ENCODE data around the gene CMSS1.

CMSS1 gene

DNA sequence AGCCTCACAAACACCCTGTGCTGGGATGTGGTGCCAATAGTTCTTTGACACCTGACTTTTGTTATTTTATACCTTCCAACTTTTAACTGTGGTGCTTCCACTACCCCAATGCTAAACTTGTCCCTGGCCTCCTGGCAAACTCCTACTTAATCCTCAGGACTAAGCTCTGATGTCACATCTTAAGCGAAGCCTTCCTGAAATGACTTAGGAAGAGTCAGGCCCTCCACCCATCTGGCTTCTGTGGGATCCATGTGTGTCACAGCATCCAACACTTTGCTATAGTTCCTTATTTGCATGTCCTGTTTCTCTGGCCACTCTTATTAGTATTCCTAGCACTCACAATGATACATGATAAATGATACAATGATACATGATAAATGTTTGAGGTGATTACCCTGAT lies 163.5 kb downstream of the CMSS1 start:
- DNase-seq (ENCODE audit: low read depth in 2 of 2), result no peak
- H3K4me3 ChIP-seq (replicated peaks in 1 of 2; ENCODE audit: low read depth in 2 of 2, low read length in 2 of 2), result no peak overlapping the region
- TF ChIP-seq, protein P1, sequence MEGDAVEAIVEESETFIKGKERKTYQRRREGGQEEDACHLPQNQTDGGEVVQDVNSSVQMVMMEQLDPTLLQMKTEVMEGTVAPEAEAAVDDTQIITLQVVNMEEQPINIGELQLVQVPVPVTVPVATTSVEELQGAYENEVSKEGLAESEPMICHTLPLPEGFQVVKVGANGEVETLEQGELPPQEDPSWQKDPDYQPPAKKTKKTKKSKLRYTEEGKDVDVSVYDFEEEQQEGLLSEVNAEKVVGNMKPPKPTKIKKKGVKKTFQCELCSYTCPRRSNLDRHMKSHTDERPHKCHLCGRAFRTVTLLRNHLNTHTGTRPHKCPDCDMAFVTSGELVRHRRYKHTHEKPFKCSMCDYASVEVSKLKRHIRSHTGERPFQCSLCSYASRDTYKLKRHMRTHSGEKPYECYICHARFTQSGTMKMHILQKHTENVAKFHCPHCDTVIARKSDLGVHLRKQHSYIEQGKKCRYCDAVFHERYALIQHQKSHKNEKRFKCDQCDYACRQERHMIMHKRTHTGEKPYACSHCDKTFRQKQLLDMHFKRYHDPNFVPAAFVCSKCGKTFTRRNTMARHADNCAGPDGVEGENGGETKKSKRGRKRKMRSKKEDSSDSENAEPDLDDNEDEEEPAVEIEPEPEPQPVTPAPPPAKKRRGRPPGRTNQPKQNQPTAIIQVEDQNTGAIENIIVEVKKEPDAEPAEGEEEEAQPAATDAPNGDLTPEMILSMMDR (IDR thresholded peaks at IDR 0.05; ENCODE audit: low read depth, low read length), result no peak

DNA sequence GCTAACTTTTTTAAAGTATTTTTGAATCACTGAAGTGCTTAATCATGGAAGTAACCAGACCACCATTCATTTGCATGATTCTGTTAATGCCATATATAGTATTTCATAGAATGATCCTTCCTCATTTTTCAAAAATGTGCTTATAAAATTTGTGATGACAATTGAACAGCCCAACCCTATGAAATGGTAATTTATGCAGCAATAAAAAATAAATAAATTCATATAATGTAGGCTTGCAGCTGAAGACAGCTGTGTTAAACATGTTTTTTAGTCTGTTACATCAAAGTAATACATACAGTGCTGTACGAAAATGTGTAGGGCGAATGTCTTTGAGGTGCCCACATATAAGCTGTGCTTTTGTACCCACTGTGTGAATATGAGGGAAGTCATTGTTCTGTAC lies 165.0 kb downstream of the CMSS1 start:
- no peak overlapping the region for H3K4me3 ChIP-seq (replicated peaks in 1 of 2; ENCODE audit: low read depth in 2 of 2, low read length in 2 of 2)
- TF ChIP-seq, protein P1 (IDR thresholded peaks at IDR 0.05; ENCODE audit: low read depth, low read length), result no peak
- no peak for DNase-seq (ENCODE audit: low read depth in 2 of 2)

DNA sequence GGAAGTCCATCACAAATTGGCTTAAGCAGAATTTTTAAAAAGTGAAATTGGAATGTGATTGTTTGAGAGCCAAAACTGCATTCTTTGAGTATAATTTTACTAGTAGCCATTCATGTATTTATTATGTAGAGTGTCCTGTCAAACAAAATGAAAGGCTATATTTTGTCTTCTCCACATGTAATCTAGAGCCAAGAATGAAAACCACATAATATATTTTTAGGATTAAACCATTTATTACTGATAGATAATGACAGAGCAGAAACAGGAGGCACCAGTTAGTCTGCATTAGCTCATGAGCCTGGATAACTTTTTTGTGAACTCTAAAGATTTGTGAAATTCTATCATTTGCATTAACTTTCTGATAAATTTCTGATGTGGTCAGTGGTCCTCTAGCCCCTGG lies 166.5 kb downstream of the CMSS1 start:
- DNase-seq (ENCODE audit: low read depth in 2 of 2), result no peak
- no peak overlapping the region for H3K4me3 ChIP-seq (replicated peaks in 1 of 2; ENCODE audit: low read depth in 2 of 2, low read length in 2 of 2)
- TF ChIP-seq, protein P1 (IDR thresholded peaks at IDR 0.05; ENCODE audit: low read depth, low read length), result no peak

DNA sequence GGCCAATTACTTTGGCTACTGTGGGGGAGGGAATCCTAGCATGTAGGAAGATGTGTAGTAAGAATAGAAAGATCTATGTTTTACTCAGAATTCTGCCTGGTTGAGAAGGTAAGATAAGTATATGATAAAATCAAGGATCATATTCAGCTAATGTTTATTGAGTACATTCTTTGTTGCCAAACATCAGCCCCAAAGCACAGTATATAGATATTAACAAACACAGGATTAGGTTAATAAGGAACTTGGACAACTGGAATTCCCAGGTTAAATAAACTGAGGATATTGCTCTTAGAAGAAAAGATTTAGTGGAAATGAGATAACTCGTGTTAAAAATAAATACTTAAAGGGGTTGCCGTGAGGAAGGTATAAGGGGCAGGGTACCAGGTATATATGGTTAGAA lies 167.0 kb downstream of the CMSS1 start:
- H3K4me3 ChIP-seq (replicated peaks in 1 of 2; ENCODE audit: low read depth in 2 of 2, low read length in 2 of 2), result no peak overlapping the region
- DNase-seq (ENCODE audit: low read depth in 2 of 2), result no peak
- TF ChIP-seq, protein P1 (IDR thresholded peaks at IDR 0.05; ENCODE audit: low read depth, low read length), result no peak

DNA sequence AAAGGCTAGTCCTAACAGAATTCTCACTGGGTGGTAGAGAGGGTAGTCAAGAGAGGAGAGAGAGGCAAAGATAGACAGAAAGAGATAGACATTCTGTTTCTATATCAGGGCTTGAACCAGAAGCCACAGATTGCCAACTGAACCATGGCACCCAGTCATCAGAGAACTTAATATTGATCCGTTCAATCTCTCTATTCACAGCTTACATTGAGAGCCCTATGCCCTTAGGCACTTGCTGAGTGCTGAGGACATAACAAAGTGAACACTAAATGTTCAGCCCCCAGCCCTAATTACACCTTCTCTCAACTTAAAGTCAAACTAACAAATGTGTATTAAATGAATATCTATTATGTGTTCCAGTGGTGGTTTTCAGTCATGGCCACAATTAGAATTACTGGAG lies 172.5 kb downstream of the CMSS1 start:
- TF ChIP-seq, protein P1 (IDR thresholded peaks at IDR 0.05; ENCODE audit: low read depth, low read length), result no peak
- DNase-seq (ENCODE audit: low read depth in 2 of 2), result no peak
- no peak overlapping the region for H3K4me3 ChIP-seq (replicated peaks in 1 of 2; ENCODE audit: low read depth in 2 of 2, low read length in 2 of 2)

DNA sequence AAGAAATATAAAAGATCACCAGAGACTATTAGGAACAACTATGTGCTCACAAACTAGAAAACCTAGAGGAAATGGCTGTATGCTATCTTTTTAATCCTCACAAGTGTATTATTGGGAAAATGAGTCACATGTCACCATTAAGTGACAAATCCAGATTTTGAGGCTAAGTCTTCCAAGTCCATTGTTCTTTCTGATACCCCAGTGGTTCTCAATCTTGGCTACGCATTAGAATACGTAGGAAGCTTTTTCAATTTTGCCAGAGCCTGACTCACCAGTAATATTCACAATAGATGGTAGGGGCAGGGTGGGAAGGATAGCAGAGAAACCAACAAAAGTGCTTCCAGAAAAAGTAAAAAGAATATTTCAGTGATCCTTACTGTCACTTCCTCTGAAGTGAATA lies 179.6 kb downstream of the CMSS1 start:
- no peak overlapping the region for H3K4me3 ChIP-seq (replicated peaks in 1 of 2; ENCODE audit: low read depth in 2 of 2, low read length in 2 of 2)
- TF ChIP-seq, protein P1 (IDR thresholded peaks at IDR 0.05; ENCODE audit: low read depth, low read length), result no peak
- DNase-seq (ENCODE audit: low read depth in 2 of 2), result peak; percentile 68 to 87

DNA sequence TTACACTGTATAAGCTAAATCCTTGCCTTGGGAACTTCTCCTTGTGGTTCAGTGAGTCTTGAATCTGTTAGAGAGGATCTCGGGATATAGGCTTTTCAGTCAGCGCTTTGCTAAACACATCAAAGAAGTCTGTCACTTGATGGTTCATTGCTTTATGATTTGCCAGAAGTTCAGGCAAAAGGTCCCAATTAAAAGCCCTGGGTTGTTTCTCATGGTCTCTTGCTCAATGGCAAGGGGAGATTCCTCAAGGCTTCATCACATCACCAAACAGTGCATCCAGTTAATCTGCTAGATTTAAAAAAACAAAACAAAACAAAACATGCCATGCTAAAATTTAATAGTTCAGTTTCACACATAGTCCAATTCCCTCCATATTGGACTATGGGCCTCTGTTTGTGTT lies 181.9 kb downstream of the CMSS1 start:
- peak; percentile 29 to 57 for DNase-seq (ENCODE audit: low read depth in 2 of 2)
- TF ChIP-seq, protein P1 (IDR thresholded peaks at IDR 0.05; ENCODE audit: low read depth, low read length), result no peak

More for the DNA sequence above, 181.9 kb downstream of the CMSS1 start:
- H3K4me3 ChIP-seq (replicated peaks in 1 of 2; ENCODE audit: low read depth in 2 of 2, low read length in 2 of 2), result no peak overlapping the region
